Activated naive CD8-positive, alpha-beta T cell treated with anti-CD3 and anti-CD28 coated beads, Interleukin-2, amount 50 U/mL, for 24 hours (primary cell): ENCODE measurements around the gene ZBTB9.

Experiments used
- ATAC-seq: fragments of 150-1000 bp; cut with Tn5 transposase; one replicate; pipeline ENCODE4 v1.10.0; 2021
- DNase-seq: peaks from one replicate; pipeline ENCODE4 v3.0.0; 2021
- H3K27ac Mint-ChIP-seq: one replicate; pipeline ENCODE4 v1.8.0; 2021; ENCODE audit warnings: mild to moderate bottlenecking, mixed read lengths
- H3K27me3 Mint-ChIP-seq: one replicate; pipeline ENCODE4 v1.8.0; 2021; ENCODE audit warnings: mixed read lengths
- H3K36me3 Mint-ChIP-seq: one replicate; pipeline ENCODE4 v1.8.0; 2021; ENCODE audit warnings: low read depth, mixed read lengths
- H3K4me1 Mint-ChIP-seq: one replicate; pipeline ENCODE4 v1.8.0; 2021; ENCODE audit warnings: mixed read lengths
- H3K4me3 Mint-ChIP-seq: one replicate; pipeline ENCODE4 v1.8.0; 2021; ENCODE audit warnings: mild to moderate bottlenecking, moderate library complexity, mixed read lengths
- H3K9me3 Mint-ChIP-seq: one replicate; pipeline ENCODE4 v1.8.0; 2021; ENCODE audit warnings: mixed read lengths

The ZBTB9 gene

DNA sequence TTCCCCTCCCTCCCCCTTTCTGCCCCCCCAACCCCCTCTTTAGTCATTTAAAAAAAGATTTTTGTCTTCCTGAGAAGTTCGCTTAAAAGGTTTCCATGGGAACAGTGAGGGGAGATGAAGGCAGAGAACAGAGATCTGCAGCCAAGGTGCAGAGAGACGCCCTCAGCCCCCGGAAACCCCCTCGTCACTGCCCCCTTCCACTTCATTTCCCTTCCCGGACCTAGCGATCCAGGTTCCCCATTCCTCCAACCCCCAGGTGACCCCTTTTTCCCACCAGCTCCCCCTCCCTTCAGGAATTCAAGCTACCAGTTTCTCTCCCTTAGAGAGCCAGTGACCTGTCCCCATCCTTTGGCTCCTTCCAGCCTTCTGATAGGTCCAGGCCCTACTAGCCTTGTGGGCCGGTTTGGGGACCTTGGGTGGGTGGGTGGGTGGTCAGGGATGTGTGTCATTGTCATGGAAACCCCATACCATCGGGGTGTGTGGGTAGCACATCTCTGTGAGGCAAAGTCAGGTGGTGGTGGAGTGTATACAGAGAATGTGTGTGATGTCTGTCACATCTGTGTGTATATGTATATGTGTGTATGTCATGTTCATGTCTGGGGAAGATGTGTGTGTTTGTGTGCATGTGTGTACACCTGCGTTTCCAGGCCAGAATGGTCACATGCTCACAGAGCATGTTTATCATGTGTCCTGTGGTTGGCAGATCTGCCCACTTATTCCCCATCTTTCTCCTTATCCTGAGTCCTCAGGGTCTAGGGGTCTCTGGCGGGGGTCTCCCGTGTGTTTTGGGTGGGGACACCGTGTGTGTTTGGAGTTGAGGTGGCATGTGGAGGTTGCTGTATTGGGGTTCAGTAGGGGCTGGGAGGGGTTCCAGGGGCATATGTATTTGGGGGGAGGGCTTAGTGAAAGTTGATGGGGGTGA lies 27.5 kb upstream of the ZBTB9 start:
- H3K36me3 Mint-ChIP-seq = peaks cover 12% of the 10 kb centered on the region
- H3K27me3 Mint-ChIP-seq = no peaks in the 10 kb centered on the region
- no peaks in the 10 kb centered on the region for H3K9me3 Mint-ChIP-seq
- peaks cover 64% of the 10 kb centered on the region for H3K4me1 Mint-ChIP-seq
- no peak for DNase-seq
- H3K27ac Mint-ChIP-seq = peak overlapping the region; percentile 92
- peak overlapping the region; percentile 87 for H3K4me3 Mint-ChIP-seq
- ATAC-seq = peak; percentile 11

DNA sequence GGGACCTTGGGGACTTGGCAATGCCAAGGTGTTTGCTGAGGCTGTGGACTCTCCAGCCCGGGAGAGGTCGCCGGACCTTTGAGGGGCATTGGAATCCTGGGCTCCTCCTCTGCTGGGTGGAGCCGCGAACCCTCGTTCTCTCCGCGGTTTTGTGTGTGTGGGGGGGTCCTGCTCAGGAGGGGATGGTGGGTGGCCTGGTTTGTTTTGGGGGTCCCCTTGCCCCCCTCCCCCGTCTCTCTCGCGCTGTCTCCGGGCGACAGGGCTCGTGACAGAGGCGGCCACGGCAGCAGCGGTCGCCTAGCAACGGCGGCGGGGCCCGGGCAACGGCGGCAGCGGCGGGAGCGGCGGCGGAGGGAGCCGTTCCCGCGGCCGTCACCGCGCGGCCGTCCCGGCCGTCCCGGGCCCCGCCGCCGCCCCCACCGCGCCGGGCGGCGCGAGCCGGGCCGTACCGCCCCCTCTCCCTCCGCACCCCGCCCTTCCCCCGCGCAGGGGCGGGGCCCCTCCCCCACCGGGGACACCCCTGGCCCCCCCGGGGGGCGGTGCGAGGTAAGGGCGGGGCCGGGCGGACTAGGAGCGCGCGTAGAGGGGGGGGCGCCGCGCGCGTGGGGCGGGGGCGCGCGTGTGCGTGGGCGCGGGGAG lies 26.7 kb upstream of the ZBTB9 start:
- DNase-seq (peak; percentile 66), ATAC-seq (no peak)
- peak overlapping the region; percentile 94 for H3K27ac Mint-ChIP-seq
- H3K27me3 Mint-ChIP-seq = no peaks in the 10 kb centered on the region
- H3K4me1 Mint-ChIP-seq = peaks cover 73% of the 10 kb centered on the region
- H3K4me3 Mint-ChIP-seq = peak overlapping the region; percentile 91
- no peaks in the 10 kb centered on the region for H3K9me3 Mint-ChIP-seq
- H3K36me3 Mint-ChIP-seq = peaks cover 13% of the 10 kb centered on the region

DNA sequence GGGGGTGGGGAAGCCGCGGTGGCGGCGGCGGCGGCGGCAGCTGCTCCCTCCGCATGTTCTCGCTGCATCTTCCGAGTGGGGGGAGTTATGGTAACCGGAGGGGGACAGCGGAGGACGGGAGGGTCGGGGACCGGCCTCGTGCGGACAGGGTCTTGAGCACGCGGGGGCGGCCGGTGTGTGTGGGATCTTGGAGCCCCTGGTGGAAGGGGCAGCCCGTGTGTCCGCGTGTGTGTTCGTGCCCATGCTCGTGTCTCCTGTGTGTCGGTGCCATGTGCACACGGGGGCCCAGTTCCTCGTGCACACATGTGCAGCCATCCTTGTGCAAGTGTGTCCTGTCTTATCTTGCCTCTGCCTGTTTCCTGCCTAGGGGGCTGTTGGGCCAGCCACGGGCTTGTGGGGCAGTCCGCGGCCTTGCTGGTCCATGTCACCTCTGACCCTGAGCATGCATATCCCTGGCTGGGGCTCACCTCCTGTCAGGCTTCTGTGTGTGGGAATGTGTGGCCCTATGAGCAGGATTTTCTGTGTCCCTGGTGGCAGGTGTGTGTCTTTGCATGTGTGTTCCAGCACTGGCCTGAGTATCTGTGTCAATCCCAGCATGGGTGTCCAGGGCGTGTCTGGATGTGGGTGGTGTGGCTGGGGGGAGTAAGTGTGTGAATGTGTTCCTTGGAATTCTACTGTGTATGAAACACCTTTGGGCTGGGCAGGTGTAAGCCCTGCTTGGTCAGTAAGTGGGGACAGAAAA lies 26.0 kb upstream of the ZBTB9 start:
- Mint-ChIP-seq H3K4me3 (peak overlapping the region; percentile 91), H3K27me3 (no peaks in the 10 kb centered on the region), H3K4me1 (peaks cover 78% of the 10 kb centered on the region), H3K27ac (peak overlapping the region; percentile 94), H3K9me3 (no peaks in the 10 kb centered on the region), H3K36me3 (peaks cover 18% of the 10 kb centered on the region)
- DNase-seq = peak; percentile 45
- ATAC-seq = peak; percentile 19

DNA sequence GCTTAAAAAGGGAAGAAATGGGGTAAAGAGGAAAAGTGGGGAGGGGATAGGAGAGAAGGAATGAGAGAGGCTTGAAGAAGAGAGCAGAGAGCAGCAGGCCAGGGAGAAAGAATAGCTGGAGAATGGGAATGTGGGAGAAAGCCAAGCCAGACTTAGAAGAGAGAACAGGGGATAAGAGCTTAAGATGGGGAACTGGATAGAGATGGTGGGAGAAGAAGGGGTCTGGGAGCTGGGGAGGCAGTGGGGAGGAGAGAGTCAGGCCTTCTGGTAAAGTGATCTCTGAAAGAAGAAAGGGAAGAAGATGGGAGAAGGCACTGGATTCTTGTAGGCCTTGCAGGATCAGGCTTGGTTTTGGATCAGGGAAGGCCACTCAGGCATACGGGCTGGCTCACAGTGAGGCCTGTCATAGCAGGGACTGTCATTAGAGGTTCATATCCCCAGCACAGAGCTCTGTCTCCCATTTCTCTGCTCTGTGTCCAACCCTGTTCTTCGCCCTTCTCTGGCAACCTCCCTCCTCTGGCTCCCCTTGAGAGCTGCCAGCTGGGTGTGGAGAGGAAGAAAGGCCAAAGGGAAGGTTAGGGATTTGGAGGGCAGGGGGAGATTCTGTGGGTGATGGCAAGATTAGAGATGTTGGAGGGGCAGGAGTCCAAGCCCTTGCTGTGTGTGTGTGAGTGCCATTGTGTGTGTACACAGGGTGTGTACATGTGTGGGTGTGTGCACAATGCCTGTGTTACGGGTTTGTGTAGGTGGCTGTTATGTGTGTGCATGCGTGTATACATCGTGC lies 25.2 kb upstream of the ZBTB9 start:
- H3K27me3 Mint-ChIP-seq = no peaks in the 10 kb centered on the region
- no peak for DNase-seq
- no peaks in the 10 kb centered on the region for H3K9me3 Mint-ChIP-seq
- ATAC-seq = no peak
- H3K27ac Mint-ChIP-seq = peak overlapping the region; percentile 94
- peaks cover 15% of the 10 kb centered on the region for H3K36me3 Mint-ChIP-seq
- H3K4me3 Mint-ChIP-seq = peak overlapping the region; percentile 91
- H3K4me1 Mint-ChIP-seq = peaks cover 80% of the 10 kb centered on the region

DNA sequence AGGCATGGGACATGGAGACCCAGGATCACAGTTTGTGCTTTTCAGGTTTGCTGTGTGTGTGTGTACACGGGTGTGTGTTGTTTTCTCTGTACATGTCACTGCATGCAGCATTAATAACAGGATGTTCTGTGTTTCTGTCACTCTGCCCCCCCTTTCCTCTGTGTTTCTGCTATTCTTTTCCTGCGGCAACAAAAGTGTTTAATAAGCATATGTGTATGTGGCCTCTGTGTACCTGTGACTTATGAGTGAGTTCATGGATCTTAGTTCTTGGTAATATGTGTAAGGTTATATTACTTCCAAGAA lies 24.7 kb upstream of the ZBTB9 start:
- DNase-seq = no peak
- Mint-ChIP-seq H3K9me3 (no peaks in the 10 kb centered on the region), H3K4me1 (peaks cover 75% of the 10 kb centered on the region), H3K36me3 (peaks cover 11% of the 10 kb centered on the region), H3K27me3 (no peaks in the 10 kb centered on the region), H3K4me3 (peak overlapping the region; percentile 91), H3K27ac (peak overlapping the region; percentile 41)
- no peak for ATAC-seq

DNA sequence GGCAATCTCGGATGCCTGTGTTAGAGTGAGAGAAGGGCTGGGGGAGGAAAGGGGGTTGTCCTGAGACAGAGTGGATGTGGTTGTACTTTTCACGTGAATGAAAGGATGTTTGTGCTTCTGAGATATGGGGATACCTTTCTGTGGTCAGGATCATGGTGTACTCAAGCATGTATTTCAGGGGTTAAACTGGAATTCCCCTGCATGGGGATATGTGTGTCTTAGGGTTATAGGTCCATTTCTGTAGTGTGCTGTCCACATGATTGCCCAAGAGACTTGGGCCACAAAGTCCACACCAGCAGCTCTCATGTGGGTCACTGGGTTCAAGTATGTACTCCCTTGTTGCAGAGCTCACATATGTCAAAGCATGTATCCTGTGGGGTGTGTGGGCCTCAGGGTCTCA lies 24.0 kb upstream of the ZBTB9 start:
- Mint-ChIP-seq H3K27me3 (no peaks in the 10 kb centered on the region), H3K4me1 (peaks cover 68% of the 10 kb centered on the region), H3K36me3 (peaks cover 10% of the 10 kb centered on the region), H3K4me3 (peak overlapping the region; percentile 91), H3K9me3 (no peaks in the 10 kb centered on the region), H3K27ac (peak overlapping the region; percentile 41)
- no peak for ATAC-seq
- DNase-seq = no peak

DNA sequence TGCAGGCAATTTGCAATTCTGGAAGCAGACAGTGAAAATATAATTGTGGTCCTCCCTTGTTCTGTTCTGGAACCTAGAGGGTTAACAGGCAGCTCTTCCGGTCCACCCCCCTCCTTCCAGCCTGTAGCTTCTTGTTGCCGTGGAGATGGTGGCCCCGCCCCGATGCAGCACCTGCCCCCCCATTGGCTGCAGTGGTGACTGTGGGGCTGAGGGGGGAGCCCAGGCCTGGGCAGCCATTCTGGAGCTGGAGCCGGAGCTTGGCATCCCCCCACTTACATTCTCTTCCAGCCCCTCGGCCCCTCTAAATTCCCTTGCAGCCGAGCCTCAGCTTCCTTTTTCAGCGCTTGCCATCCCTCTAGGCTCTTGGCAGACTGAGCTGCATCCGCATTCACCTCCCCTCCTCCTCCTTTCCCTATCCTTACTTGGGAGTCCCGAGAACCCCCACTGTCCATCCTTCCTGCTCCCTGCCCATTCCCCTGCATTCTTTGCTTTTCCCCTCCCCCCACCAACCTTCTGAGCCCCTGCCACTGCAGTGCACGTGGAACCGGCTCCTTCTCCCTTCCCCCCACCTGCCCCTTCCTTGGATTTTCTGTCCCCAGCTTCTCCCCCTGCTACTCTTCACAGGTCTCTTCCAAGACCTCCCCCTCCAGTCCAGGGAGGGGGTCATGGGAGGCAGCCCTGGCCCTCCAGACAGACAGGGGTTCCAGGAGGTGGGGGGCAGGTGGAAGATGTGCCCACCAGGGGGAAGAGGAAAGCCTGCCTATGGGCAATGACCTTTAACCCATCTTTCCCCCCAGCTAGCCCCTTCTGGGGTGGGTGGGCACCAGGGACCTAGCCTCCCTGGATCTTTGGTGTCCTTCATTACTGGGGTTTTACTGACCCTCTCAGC lies 23.1 kb upstream of the ZBTB9 start:
- peak overlapping the region; percentile 91 for H3K4me3 Mint-ChIP-seq
- peaks cover 16% of the 10 kb centered on the region for H3K36me3 Mint-ChIP-seq
- H3K27ac Mint-ChIP-seq = peak overlapping the region; percentile 41
- H3K9me3 Mint-ChIP-seq = no peaks in the 10 kb centered on the region
- no peaks in the 10 kb centered on the region for H3K27me3 Mint-ChIP-seq
- DNase-seq (peak; percentile 84), ATAC-seq (peak; percentile 72)
- H3K4me1 Mint-ChIP-seq = peaks cover 64% of the 10 kb centered on the region

DNA sequence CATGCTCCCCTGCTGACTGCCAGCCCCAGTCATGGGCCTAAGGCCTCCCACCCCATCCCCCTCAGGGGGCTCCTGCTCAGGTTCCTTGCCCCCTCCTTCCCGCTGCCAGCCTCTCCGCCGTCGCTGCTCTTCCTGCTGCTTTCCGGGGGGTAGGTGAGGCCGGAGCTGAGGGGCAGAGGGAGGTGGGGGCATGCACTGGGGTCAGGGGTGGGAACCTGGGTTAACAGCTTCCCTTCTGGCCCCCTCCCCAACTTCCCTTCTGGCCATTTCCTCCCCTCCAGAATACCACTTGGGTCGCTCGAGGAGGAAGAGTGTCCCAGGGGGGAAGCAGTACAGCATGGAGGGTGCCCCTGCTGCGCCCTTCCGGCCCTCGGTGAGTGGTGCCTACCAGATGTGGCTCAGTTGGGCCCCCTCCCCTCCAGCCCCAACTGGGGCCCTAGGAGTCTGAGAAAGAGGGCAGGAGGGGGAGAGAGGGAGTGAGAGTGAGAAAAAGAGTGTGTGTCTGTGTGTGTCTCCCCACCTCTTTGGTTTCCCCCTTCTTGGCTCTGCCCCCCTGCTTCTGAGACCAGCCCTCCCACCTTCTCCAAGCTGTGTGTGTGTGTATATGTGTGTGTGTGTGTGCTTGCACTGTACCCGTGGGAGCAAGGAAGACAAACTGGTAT lies 22.4 kb upstream of the ZBTB9 start:
- H3K36me3 Mint-ChIP-seq = peaks cover 22% of the 10 kb centered on the region
- no peaks in the 10 kb centered on the region for H3K27me3 Mint-ChIP-seq
- DNase-seq (no peak), ATAC-seq (no peak)
- no peaks in the 10 kb centered on the region for H3K9me3 Mint-ChIP-seq
- peak overlapping the region; percentile 24 for H3K27ac Mint-ChIP-seq
- H3K4me1 Mint-ChIP-seq = peaks cover 59% of the 10 kb centered on the region
- peak overlapping the region; percentile 91 for H3K4me3 Mint-ChIP-seq

DNA sequence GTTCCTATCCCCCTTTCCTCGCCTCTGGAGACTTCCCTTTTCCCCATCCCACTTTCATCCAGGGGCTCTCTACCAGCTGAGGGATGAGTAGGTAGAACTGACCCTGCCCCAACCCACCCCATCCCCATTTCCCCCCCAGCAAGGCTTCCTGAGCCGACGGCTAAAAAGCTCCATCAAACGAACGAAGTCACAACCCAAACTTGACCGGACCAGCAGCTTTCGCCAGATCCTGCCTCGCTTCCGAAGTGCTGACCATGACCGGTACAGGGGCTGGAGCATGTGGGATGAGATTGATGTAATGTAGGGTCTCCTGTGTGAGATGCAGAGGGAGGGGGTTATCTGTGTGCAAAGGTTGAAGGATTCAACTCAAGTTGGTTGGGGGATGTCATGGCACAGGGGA lies 21.8 kb upstream of the ZBTB9 start:
- no peak for ATAC-seq
- peak overlapping the region; percentile 91 for H3K4me3 Mint-ChIP-seq
- H3K27ac Mint-ChIP-seq = peak overlapping the region; percentile 24
- H3K36me3 Mint-ChIP-seq = peaks cover 27% of the 10 kb centered on the region
- H3K4me1 Mint-ChIP-seq = peaks cover 54% of the 10 kb centered on the region
- H3K9me3 Mint-ChIP-seq = no peaks in the 10 kb centered on the region
- DNase-seq = no peak
- H3K27me3 Mint-ChIP-seq = no peaks in the 10 kb centered on the region

DNA sequence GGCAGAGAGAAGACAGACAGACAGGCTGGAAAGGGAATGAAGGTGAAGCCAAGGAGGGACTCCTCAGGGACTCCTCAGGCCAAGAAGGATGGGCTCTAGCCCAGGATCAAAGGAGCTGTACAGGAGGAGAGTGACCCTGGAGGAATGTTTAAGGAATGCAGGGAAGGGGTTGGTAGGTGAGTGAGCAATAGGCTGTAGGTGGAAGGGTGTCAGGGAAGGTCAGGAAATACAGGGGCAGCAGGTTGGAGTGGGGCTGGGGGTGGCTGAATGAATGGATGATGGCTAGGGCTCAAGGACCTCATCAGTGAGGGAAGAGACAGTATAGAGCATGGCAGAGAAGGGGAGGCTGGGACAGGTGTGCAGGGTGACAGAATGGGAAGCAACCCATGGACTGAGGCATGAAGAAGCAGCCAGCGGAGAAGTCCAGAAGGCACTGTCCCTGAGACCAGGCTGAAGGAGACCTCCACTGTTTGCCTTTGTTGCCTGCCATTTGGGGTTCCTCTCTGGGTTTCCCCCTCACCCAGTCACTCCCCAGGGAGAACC lies 21.3 kb upstream of the ZBTB9 start:
- no peak for ATAC-seq
- H3K27me3 Mint-ChIP-seq = no peaks in the 10 kb centered on the region
- peaks cover 54% of the 10 kb centered on the region for H3K4me1 Mint-ChIP-seq
- H3K9me3 Mint-ChIP-seq = no peaks in the 10 kb centered on the region
- peaks cover 28% of the 10 kb centered on the region for H3K36me3 Mint-ChIP-seq
- peak overlapping the region; percentile 24 for H3K27ac Mint-ChIP-seq
- no peak for DNase-seq
- peak overlapping the region; percentile 91 for H3K4me3 Mint-ChIP-seq

DNA sequence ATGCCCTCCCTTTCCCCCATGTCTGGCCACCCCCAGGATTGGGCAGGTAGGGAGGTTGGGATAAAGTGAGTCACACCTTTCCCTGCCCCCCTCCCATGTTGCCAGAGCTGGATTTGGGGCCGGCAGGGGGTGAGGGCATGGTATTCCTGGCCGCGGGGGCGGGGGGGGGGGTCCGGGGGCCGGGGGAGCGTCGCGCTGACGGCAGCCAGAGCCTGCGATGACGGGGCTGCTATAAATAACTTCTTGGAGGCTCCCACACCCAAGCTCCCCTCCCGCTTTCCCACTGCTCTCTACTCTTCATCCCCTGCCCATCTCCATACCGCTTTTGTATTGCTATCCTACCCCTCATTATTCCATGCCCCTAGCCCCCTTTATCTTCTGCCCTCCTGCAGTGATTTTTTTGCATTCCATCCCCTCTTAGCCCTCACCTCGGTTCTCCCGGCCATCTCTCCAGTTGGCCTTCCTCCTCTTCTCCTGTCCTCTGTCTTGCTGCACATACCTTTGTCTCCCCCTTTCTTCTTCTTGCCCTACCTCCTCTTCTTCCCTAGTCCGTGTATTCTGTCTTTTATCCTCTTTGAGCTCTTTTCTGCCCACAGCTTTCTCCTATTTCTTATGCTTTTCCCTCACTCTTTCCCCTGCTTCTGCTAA lies 20.7 kb upstream of the ZBTB9 start:
- Mint-ChIP-seq H3K9me3 (no peaks in the 10 kb centered on the region), H3K4me3 (no peak overlapping the region), H3K4me1 (peaks cover 48% of the 10 kb centered on the region), H3K36me3 (peaks cover 32% of the 10 kb centered on the region), H3K27ac (no peak overlapping the region), H3K27me3 (no peaks in the 10 kb centered on the region)
- DNase-seq (no peak), ATAC-seq (no peak)

DNA sequence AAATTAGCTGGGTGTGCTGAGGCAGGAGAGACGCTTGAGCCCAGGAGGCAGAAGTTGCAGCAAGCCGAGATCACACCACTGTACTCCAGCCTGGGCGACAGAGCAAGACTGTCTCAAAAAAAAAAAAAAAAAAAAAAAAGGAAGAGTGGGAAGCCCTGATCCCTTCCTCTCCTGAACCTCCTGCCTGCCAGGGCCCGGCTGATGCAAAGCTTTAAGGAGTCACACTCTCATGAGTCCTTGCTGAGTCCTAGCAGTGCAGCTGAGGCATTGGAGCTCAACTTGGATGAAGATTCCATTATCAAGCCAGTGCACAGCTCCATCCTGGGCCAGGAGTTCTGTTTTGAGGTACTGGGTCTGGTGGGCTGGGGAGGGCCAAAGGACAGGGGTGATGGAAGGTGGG lies 19.4 kb upstream of the ZBTB9 start:
- H3K4me1 Mint-ChIP-seq = peaks cover 38% of the 10 kb centered on the region
- H3K9me3 Mint-ChIP-seq = no peaks in the 10 kb centered on the region
- H3K27ac Mint-ChIP-seq = no peak overlapping the region
- ATAC-seq = no peak
- no peak overlapping the region for H3K4me3 Mint-ChIP-seq
- H3K36me3 Mint-ChIP-seq = peaks cover 32% of the 10 kb centered on the region
- H3K27me3 Mint-ChIP-seq = no peaks in the 10 kb centered on the region
- DNase-seq = no peak
